ENCODE results near the gene ANO1.

The ANO1 gene

DNA sequence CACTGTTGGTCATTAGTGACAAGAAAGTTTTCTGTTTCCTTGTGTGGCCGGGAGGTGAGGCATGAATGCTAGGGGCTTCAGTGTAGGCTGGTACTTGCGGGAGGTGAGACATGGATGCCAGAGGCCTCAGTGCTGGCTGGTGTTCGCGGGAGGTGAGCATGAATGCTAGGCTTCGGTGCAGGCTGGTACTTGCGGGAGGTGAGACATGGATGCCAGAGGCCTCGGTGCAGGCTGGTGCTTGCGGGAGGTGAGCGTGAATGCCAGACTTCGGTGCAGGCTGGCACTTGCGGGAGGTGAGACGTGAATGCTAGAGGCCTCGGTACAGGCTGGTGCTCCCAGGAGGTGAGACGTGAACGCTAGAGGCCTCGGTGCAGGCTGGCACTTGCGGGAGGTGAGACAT, 48.4 kb downstream of the ANO1 start:
- TF ChIP-seq ZFX (IDR thresholded peaks at IDR 0.05; ENCODE audit: borderline replicate concordance) = no peak
- TF ChIP-seq, protein P1, sequence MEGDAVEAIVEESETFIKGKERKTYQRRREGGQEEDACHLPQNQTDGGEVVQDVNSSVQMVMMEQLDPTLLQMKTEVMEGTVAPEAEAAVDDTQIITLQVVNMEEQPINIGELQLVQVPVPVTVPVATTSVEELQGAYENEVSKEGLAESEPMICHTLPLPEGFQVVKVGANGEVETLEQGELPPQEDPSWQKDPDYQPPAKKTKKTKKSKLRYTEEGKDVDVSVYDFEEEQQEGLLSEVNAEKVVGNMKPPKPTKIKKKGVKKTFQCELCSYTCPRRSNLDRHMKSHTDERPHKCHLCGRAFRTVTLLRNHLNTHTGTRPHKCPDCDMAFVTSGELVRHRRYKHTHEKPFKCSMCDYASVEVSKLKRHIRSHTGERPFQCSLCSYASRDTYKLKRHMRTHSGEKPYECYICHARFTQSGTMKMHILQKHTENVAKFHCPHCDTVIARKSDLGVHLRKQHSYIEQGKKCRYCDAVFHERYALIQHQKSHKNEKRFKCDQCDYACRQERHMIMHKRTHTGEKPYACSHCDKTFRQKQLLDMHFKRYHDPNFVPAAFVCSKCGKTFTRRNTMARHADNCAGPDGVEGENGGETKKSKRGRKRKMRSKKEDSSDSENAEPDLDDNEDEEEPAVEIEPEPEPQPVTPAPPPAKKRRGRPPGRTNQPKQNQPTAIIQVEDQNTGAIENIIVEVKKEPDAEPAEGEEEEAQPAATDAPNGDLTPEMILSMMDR (IDR thresholded peaks at IDR 0.05) = no peak
- no peak overlapping the region for H3K27ac ChIP-seq

DNA sequence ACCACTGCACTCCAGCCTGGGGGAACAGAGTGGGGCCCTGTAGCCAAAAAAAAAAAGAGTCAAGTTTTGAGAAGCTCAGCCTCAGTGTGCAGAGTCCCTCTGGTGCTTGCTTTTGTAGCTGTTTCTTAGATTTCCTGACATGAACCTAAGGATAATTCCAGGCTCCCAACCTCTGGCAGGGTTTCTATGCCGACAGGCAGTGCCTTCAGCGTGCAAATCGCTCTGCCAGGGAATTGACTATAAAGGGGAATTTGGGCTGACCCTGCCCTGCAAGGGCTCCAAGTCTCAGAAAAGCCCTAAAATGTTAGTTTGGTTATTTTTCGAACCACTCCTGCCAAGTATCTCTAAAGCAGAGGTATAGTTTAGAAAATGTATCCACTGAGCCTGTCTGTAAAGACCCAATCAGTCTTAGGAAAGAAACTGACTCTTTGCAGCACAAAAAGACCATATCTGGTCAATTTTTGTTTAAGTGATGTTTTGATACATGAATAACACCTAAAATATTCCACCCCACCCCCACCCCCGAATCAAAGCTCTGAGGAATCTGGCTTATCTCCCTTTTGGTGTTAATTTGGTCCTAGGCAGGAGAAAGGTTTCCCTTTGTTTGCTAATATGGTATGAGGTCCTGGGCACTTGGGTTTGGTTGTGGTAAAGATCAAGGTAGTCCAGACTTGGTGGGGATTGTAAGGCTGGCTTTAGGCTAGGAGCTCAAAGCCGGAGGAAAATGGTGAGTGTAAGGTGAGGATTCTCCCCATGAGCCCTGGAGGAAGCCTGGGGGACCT, 49.7 kb downstream of the ANO1 start:
- TF ChIP-seq, protein P1 (IDR thresholded peaks at IDR 0.05) = no peak
- no peak for TF ChIP-seq ZFX (IDR thresholded peaks at IDR 0.05; ENCODE audit: borderline replicate concordance)
- no peak overlapping the region for H3K27ac ChIP-seq

DNA sequence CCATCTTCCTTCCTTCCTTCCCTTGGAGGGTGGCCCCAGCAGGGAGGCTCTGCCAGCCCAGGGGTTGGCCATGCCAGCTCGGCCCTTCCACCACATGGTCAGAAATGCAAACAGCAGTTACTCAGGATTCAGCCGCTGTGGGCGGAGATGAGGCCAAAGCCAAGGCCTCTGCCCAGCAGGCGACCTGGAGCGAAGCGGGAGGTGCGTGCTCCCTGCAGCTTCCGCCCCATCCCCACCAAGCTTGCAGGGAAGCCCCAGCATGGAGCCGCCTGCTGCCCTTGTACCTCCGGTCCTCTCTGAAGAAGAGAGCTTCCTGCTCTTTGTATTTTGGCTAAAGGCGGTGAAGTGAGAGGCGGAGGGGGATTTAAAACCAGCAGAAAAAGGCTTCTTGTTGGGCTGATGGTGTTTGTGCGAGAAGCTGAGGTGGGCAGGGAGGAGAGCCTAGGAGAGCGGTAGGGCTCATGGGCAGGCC, 50.4 kb downstream of the ANO1 start:
- no peak for TF ChIP-seq ZFX (IDR thresholded peaks at IDR 0.05; ENCODE audit: borderline replicate concordance)
- TF ChIP-seq, protein P1 (IDR thresholded peaks at IDR 0.05) = no peak
- H3K27ac ChIP-seq = no peak overlapping the region

DNA sequence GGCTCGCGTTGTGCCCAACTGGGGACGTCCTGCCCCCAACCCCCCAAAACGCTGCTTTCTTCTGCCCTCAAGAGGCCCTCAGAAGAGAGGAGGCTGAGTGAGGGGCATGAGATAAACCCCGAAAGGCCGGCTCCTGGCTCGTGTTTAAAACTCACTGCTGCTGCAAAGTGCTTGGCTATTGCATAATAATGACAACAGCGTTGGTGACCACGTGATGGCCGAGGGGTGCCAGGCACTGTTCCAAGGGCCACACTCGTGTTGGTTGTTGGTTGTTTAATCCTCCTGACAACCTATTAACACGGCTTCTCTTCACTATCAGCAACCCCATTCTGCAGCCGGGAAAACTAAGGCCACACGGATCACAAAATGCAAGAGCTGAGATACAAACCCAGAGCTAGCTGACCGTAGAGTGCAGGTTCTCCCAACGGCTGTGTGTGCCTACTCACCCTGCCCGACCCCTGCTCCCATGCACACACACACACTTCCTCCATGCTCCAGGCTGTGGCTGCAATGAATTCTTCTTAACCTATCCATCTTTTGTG, 51.0 kb downstream of the ANO1 start:
- H3K27ac ChIP-seq = no peak overlapping the region
- TF ChIP-seq, protein P1 (IDR thresholded peaks at IDR 0.05) = no peak
- TF ChIP-seq ZFX (IDR thresholded peaks at IDR 0.05; ENCODE audit: borderline replicate concordance) = no peak

DNA sequence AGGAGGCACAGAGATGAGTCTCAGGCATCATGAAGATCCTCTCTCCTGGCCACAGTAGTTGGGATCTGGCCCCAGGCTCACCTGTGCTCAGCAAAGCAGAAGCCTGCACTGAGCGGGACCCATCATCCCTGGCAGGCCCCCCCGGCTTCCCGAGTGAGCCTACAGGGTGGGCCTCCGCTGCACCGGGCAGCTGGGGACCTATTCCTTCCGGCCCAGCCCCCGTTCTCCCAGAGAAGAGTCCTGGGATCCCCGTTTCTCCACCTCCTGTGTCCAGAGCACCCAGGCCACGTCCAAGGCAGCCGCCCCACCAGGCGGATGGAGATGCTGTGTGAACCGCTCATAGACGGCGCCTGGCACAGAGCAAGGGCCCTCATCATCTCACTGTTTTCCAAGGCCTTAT, 52.5 kb downstream of the ANO1 start:
- no peak for TF ChIP-seq ZFX (IDR thresholded peaks at IDR 0.05; ENCODE audit: borderline replicate concordance)
- TF ChIP-seq, protein P1 (IDR thresholded peaks at IDR 0.05) = no peak
- H3K27ac ChIP-seq = no peak overlapping the region

DNA sequence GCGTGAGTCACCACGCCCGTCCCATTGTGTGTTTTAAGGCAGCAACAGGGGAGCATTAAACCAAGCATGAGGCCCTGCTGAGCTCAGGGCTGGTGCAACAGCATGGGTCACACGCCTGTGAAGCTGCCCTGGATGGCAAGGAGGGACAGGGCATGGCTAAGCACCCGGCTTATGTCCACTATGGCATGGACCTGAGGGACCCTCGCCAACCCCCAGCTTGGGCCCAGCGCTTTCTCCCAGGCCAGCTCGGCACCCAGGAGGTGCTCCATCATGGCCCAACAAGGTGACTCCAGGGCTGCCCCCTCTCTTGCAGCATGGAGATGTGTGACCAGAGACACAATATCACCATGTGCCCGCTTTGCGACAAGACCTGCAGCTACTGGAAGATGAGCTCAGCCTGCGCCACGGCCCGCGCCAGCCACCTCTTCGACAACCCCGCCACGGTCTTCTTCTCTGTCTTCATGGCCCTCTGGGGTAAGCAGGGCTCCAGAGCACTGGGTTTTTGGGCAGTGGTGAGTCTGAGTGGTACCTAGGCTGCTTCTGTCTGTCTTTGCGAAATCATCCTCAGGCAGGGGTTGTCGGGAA, 53.6 kb downstream of the ANO1 start:
- H3K27ac ChIP-seq = no peak overlapping the region

More for the DNA sequence above, 53.6 kb downstream of the ANO1 start:
- TF ChIP-seq ZFX (IDR thresholded peaks at IDR 0.05; ENCODE audit: borderline replicate concordance) = no peak
- TF ChIP-seq, protein P1 (IDR thresholded peaks at IDR 0.05) = no peak
